Measurements from ENCODE around the gene TENM4.

Gene TENM4

DNA sequence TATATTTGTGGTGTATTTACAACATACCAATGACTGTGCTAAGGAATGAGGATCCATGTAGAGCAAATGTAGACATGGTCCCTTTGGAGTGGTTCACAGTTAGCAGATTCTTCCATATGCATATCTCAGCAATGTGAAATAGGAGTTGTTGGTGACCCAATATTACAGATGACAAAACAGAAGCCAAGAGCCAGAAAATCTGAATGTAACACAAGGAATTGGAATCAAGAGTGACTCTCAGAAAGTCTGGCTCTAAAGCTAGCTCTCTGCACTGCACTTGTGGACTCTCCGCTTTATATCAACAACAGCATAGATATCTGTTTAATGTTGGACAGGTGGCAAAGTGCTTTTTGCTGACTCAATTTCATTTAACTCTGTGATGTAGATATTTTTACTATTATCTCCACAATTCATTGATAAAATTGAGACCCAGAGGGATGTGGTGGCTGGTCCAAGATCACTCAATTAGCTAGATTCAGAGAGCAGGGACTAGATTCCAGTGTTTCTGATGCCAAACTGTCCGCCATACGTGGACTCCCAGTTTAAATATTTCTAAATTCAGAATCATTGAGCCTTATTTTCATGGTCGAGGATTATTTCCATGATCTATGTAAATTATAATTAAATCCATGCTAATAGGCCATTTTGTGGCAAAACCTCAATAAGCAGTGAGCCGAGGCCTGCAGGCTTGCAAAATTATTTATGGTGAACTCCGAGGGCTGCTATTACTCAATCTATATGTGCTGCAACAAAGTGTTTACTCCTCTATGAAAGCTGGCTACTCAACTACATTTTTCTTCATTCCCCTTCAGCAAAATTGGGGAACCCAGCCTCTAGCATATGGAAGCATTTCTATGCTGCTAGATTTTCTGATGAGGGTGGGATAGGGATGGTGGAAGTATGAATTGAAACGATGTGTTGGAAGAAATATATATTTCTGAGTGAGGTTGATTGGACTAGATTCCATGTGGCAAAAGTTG is 21.1 kb upstream of the TENM4 start:
- POLR2A ChIA-PET, result no interaction called here
- CTCF ChIA-PET, result interaction anchor here (0.5 to 1.5 kb wide), 6 partner anchors 16 to 671 kb away, joined by 3 to 4 read pairs (median 3); no protein-coding TSS in a partner anchor
- TF ChIP-seq ZNF433 (tag by site-specific recombination; IDR thresholded peaks at IDR 0.05; ENCODE audit: low read depth), result no peak
- no peak for TF ChIP-seq ZNF18 (tag by site-specific recombination; IDR thresholded peaks at IDR 0.05)
- no peak for TF ChIP-seq ZNF624 (tag by site-specific recombination; IDR thresholded peaks at IDR 0.05)

DNA sequence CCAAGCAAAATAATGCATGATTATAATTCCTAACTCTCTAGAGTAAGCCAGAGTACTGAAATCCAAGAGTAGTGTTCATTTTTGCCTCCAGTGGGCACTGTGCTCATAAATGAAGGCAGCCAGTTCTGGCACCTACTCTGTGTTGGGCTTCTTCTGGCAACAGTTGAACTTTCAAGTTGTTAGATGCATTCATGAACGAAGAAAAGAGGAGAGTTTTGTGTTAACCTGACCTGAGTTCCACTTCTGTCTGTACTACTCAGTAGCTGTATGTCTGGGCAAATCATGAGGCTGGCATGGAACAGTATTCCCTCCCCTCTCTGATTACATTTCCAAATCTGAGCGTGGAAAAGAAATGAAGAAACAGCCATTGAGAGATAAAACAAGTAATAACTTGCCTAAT is 20.3 kb upstream of the TENM4 start:
- POLR2A ChIA-PET, result no interaction called here
- Histone ChIP-seq H3K9me3 (ENCODE audit: control insufficient read depth, insufficient read depth, low read depth, low read length) (no peaks in the 10 kb centered on the region), H3K4me1 (ENCODE audit: control insufficient read depth, insufficient read depth, low read length) (no peaks in the 10 kb centered on the region), H3K27ac (ENCODE audit: extremely low read depth, low read depth, low read length) (no peak overlapping the region), H3K4me3 (ENCODE audit: low read depth, low read length) (no peak overlapping the region), H3K36me3 (ENCODE audit: control insufficient read depth in 2 of 2, insufficient read depth in 1 of 2, low read length in 2 of 2) (no peaks in the 10 kb centered on the region)
- CTCF ChIA-PET, result interaction anchor here (0.5 to 1.5 kb wide), 7 partner anchors 16 to 670 kb away, joined by 3 to 5 read pairs (median 3); no protein-coding TSS in a partner anchor
- TF ChIP-seq, protein P1, sequence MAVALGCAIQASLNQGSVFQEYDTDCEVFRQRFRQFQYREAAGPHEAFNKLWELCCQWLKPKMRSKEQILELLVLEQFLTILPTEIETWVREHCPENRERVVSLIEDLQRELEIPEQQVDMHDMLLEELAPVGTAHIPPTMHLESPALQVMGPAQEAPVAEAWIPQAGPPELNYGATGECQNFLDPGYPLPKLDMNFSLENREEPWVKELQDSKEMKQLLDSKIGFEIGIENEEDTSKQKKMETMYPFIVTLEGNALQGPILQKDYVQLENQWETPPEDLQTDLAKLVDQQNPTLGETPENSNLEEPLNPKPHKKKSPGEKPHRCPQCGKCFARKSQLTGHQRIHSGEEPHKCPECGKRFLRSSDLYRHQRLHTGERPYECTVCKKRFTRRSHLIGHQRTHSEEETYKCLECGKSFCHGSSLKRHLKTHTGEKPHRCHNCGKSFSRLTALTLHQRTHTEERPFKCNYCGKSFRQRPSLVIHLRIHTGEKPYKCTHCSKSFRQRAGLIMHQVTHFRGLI (tag by site-specific recombination; IDR thresholded peaks at IDR 0.05), result peak; percentile 86; the same call in 1 of the 2 replicates
- no peak for TF ChIP-seq ZNF621 (tag by site-specific recombination; IDR thresholded peaks at IDR 0.05)
- no peak for TF ChIP-seq ZNF658 (tag by site-specific recombination; IDR thresholded peaks at IDR 0.05)
- TF ChIP-seq ZNF585B (tag by site-specific recombination; IDR thresholded peaks at IDR 0.05), result no peak
- TF ChIP-seq SCRT2 (tag by site-specific recombination; IDR thresholded peaks at IDR 0.05), result 0 out of 2 replicates have a peak, but pooled peaks have one; percentile 17
- TF ChIP-seq MZF1 (tag by site-specific recombination; IDR thresholded peaks at IDR 0.05; ENCODE audit: borderline replicate concordance), result no peak

More for the DNA sequence above, 21.1 kb upstream of the TENM4 start:
- Histone ChIP-seq H3K9me3 (ENCODE audit: control insufficient read depth, insufficient read depth, low read depth, low read length) (no peaks in the 10 kb centered on the region), H3K27ac (ENCODE audit: extremely low read depth, low read depth, low read length) (no peak overlapping the region), H3K4me3 (ENCODE audit: low read depth, low read length) (no peak overlapping the region), H3K36me3 (ENCODE audit: control insufficient read depth in 2 of 2, insufficient read depth in 1 of 2, low read length in 2 of 2) (no peaks in the 10 kb centered on the region), H3K4me1 (ENCODE audit: control insufficient read depth, insufficient read depth, low read length) (no peaks in the 10 kb centered on the region)

DNA sequence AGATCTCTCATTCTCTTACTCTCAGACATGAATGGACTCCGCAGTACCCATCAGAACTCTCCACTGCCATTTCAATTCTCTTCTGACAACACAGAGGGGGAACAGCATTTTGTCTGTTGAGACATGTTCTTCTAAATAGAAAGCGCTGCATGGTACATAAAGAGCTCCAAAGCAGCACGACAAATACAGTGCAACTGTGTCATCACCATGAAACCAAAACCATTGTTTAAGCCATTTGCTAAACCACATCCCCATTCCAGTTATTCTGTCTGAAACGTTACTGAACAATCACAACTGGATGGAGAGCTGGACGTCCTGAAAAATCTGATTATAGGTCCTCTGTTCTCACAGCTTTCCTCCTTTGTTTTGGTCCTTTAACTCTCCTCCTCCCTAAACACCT is 17.9 kb upstream of the TENM4 start:
- TF ChIP-seq ZNF654 (tag by site-specific recombination; IDR thresholded peaks at IDR 0.05; ENCODE audit: low read depth), result no peak
- no peak for TF ChIP-seq PRDM1 (tag by site-specific recombination; IDR thresholded peaks at IDR 0.05)
- TF ChIP-seq ZNF548 (tag by site-specific recombination; IDR thresholded peaks at IDR 0.05), result no peak
- no peak for TF ChIP-seq ZSCAN5A (tag by site-specific recombination; IDR thresholded peaks at IDR 0.05)
- no peak for TF ChIP-seq YY1 (tag by site-specific recombination; IDR thresholded peaks at IDR 0.05)
- no peak for TF ChIP-seq MEIS1 (CRISPR knock-in tag; IDR thresholded peaks at IDR 0.05; ENCODE audit: borderline replicate concordance)
- TF ChIP-seq ZNF133 (tag by site-specific recombination; IDR thresholded peaks at IDR 0.05), result no peak
- no peak for TF ChIP-seq GFI1B (tag by site-specific recombination; IDR thresholded peaks at IDR 0.05)
- no peak for TF ChIP-seq HOXA7 (CRISPR knock-in tag; IDR thresholded peaks at IDR 0.05; ENCODE audit: borderline replicate concordance)
- ChIA-PET CTCF (interaction anchor here (1.3 to 1.5 kb wide), 2 partner anchors 32 to 34 kb away, joined by 4 to 5 read pairs; no protein-coding TSS in a partner anchor), POLR2A (no interaction called here)

More for the DNA sequence above, 17.9 kb upstream of the TENM4 start:
- Histone ChIP-seq H3K4me1 (ENCODE audit: control insufficient read depth, insufficient read depth, low read length) (no peaks in the 10 kb centered on the region), H3K36me3 (ENCODE audit: control insufficient read depth in 2 of 2, insufficient read depth in 1 of 2, low read length in 2 of 2) (no peaks in the 10 kb centered on the region), H3K27ac (ENCODE audit: extremely low read depth, low read depth, low read length) (no peak overlapping the region), H3K4me3 (ENCODE audit: low read depth, low read length) (no peak overlapping the region), H3K9me3 (ENCODE audit: control insufficient read depth, insufficient read depth, low read depth, low read length) (no peaks in the 10 kb centered on the region)
